ENCODE results near the gene UAP1L1.

DNA sequence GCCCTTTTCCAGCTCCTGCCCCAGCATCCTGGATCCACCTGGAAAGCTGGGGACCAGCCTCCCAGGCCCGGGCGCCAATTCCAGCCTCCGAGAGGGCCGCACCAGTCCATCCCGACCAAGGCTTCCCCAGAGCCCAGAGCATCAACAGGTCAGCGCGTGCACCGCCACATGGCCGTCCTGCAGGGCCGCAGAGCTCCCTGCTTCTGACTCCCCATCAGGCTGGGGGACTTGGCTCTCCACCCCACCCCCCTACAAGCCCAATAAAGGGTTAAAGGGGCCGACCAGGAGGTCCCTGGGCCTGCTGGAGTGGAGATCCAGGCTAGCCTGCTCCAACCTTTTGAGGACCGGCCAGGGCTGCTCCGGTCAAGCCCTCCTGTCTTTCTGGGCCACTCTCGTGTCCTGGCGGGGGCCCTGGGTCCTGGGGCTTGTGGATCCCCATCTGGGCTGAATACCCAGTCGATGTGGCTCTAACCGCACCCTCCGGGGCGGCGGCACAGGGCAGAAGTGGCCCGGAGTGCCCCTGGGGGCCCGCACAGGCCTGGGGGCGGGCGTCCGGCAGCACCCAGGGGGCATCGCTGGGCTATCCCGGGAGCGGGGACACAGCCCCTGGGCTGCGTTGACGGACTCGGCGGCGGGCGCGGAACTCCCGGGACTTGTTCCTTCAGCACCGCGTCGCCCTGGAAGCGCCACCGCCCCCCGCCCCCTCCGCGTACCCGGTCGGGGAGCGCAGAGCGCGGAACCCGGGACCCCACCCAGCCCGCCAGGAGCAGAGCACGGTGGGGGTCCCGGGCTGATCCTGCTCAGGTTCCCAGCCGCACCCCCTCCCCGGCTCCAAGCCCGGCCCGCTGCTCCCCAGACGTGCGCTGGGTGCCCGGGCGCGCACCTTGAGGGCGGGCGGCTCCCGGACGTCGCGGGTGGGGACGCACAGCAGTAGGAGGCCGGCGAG, 24.0 kb upstream of the UAP1L1 start:
- TF ChIP-seq, protein P1, sequence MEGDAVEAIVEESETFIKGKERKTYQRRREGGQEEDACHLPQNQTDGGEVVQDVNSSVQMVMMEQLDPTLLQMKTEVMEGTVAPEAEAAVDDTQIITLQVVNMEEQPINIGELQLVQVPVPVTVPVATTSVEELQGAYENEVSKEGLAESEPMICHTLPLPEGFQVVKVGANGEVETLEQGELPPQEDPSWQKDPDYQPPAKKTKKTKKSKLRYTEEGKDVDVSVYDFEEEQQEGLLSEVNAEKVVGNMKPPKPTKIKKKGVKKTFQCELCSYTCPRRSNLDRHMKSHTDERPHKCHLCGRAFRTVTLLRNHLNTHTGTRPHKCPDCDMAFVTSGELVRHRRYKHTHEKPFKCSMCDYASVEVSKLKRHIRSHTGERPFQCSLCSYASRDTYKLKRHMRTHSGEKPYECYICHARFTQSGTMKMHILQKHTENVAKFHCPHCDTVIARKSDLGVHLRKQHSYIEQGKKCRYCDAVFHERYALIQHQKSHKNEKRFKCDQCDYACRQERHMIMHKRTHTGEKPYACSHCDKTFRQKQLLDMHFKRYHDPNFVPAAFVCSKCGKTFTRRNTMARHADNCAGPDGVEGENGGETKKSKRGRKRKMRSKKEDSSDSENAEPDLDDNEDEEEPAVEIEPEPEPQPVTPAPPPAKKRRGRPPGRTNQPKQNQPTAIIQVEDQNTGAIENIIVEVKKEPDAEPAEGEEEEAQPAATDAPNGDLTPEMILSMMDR (IDR thresholded peaks at IDR 0.05): no peak
- TF ChIP-seq POLR2A (IDR thresholded peaks at IDR 0.05): no peak
